Spleen (tissue), 7 donors: ENCODE measurements around the gene TMEM14B.

ENCODE experiments used
- POLR2A ChIP-seq, 3 donors: fragments of 450-650 bp; IDR thresholded peaks; one replicate each; pipeline ENCODE4 v1.5.1; 2017; ENCODE audit warnings: antibody characterized with exemption in 3 of 3, mild to moderate bottlenecking in 1 of 3
- POLR2AphosphoS5 ChIP-seq, 3 donors: sonication (generic); formaldehyde crosslinking; IDR thresholded peaks; one replicate each; pipeline ENCODE4 v1.5.1; 2017; ENCODE audit warnings: antibody characterized with exemption in 3 of 3
- TF ChIP-seq, protein P1 (sequence below), 11 experiments: fragments of 200-600 bp in 7 of 11; fragments of 450-650 bp in 4 of 11; sonication (generic) in 4 of 11; IDR thresholded peaks in 8 of 11; conservative IDR thresholded peaks in 3 of 11; 1 replicate in 7 of 11; 2 replicates in 4 of 11; pipeline versions ENCODE4 v1.4.0 to v1.8.0; 2016 to 2021; ENCODE audit warnings: antibody characterized with exemption in 11 of 11, inconsistent platforms in 4 of 11, mild to moderate bottlenecking in 1 of 11
- donor health status: DM: no; HTN: no; CAD: no; lungs with moderate emphysema.
- donor health status: DM: no; HTN: no; CAD: no.
- donor health status: DM: no; HTN: no; CAD: no.

DNA sequence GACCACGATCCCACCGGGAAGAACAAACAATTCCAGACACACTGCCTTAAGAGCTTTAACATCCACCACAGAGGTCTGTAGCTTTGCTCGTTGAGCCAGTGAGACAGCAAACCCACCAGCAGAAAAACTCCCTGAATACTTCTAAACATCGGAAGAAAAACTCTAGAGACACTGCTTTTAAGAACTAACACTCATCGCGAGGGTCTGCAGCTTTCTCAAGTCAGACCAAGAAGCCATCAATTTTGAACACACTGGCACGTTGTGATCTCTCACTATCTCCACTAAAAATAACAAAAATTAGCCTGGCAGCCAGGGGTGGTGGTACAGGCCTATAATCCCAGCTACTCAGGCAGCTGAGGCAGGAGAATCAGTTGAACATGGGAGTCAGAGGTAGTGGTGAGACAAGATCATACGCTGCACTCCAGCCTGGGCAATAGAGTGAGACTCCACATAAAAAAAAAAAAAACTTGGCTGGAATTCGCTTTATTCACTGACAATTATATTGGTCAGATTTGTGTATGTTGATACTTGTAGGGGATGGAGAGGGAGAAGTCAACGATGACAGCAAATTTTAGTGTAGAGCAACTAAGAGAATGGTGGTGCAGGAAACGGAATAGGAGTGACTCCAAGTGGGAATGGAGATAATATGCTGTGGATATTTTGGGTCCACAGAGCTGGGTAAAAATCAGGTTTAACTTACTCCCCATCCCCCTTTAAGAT lies 25.6 kb upstream of the TMEM14B start:
- no peak for TF ChIP-seq POLR2A (IDR thresholded peaks at IDR 0.05)
- TF ChIP-seq, protein P1, sequence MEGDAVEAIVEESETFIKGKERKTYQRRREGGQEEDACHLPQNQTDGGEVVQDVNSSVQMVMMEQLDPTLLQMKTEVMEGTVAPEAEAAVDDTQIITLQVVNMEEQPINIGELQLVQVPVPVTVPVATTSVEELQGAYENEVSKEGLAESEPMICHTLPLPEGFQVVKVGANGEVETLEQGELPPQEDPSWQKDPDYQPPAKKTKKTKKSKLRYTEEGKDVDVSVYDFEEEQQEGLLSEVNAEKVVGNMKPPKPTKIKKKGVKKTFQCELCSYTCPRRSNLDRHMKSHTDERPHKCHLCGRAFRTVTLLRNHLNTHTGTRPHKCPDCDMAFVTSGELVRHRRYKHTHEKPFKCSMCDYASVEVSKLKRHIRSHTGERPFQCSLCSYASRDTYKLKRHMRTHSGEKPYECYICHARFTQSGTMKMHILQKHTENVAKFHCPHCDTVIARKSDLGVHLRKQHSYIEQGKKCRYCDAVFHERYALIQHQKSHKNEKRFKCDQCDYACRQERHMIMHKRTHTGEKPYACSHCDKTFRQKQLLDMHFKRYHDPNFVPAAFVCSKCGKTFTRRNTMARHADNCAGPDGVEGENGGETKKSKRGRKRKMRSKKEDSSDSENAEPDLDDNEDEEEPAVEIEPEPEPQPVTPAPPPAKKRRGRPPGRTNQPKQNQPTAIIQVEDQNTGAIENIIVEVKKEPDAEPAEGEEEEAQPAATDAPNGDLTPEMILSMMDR (IDR thresholded peaks at IDR 0.05 in 8 of 11, conservative IDR thresholded peaks at IDR 0.05 in 3 of 11) = no peak
- TF ChIP-seq POLR2AphosphoS5 (IDR thresholded peaks at IDR 0.05) = no peak
